Measurements from ENCODE around the gene LIN37. TPM values are rescaled to one million over a fixed set of nuclear protein-coding genes. Genes with fewer than 3 reads are reported as not detected.
"Not testable (repeated sequence)": the region's sequence is repeated elsewhere in the genome, so short reads cannot be mapped to it uniquely, and the experiment has no call there.

LIN37 gene
- total RNA-seq, 4 donors from 2014 or later: 6.8 to 31.6 (median 16.9) TPM

- H3K4me1 ChIP-seq: no peaks in the 10 kb centered on the region
- no peak overlapping the region for H3K27ac ChIP-seq
- H3K36me3 ChIP-seq: no peaks in the 10 kb centered on the region
- H3K4me3 ChIP-seq: no peak overlapping the region
- no peak for TF ChIP-seq POLR2A (IDR thresholded peaks at IDR 0.05)
- intact Hi-C loops (cut with DNase I; ENCODE audit: low total_unique reads): no loop called here
- DNase-seq: no peak
- H3K27me3 ChIP-seq: peaks cover 0 to 6% of the 10 kb centered on the region in 2 donors
- H3K9me3 ChIP-seq: no peaks in the 10 kb centered on the region
These were observed 43.5 kb downstream of the LIN37 start for GRCh38 chr19:35791814-35792279.

- no peak for DNase-seq
- H3K4me1 ChIP-seq: no peaks in the 10 kb centered on the region
- no peak overlapping the region for H3K27ac ChIP-seq
- TF ChIP-seq CTCF (IDR thresholded peaks at IDR 0.05): no peak
- TF ChIP-seq POLR2A (IDR thresholded peaks at IDR 0.05): no peak
- no peaks in the 10 kb centered on the region for H3K9me3 ChIP-seq
- H3K4me3 ChIP-seq: no peak overlapping the region
- H3K27me3 ChIP-seq: peaks cover 0 to 8% of the 10 kb centered on the region in 2 donors
- intact Hi-C loops (cut with DNase I; ENCODE audit: low total_unique reads): no loop called here
- no peaks in the 10 kb centered on the region for H3K36me3 ChIP-seq
These were observed 43.9 kb downstream of the LIN37 start for GRCh38 chr19:35792312-35792711.

GRCh38 chr19:35792888-35793287 is 44.5 kb downstream of the LIN37 start:
- Histone ChIP-seq H3K36me3 (no peaks in the 10 kb centered on the region), H3K27me3 (peaks cover 0 to 8% of the 10 kb centered on the region in 2 donors), H3K4me1 (no peaks in the 10 kb centered on the region), H3K27ac (no peak overlapping the region), H3K4me3 (no peak overlapping the region), H3K9me3 (no peaks in the 10 kb centered on the region)
- intact Hi-C loops (cut with DNase I; ENCODE audit: low total_unique reads): no loop called here
- no peak for TF ChIP-seq POLR2A (IDR thresholded peaks at IDR 0.05)
- TF ChIP-seq CTCF (IDR thresholded peaks at IDR 0.05): no peak
- no peak for DNase-seq

GRCh38 chr19:35793381-35794165 is 45.2 kb downstream of the LIN37 start:
- no peak overlapping the region for H3K4me3 ChIP-seq
- no peaks in the 10 kb centered on the region for H3K36me3 ChIP-seq
- TF ChIP-seq CTCF (IDR thresholded peaks at IDR 0.05): no peak
- TF ChIP-seq POLR2A (IDR thresholded peaks at IDR 0.05): no peak
- no peaks in the 10 kb centered on the region for H3K4me1 ChIP-seq
- H3K27me3 ChIP-seq: peaks cover 0 to 8% of the 10 kb centered on the region in 2 donors
- intact Hi-C loops (cut with DNase I; ENCODE audit: low total_unique reads): no loop called here
- no peak for DNase-seq
- H3K27ac ChIP-seq: no peak overlapping the region
- H3K9me3 ChIP-seq: no peaks in the 10 kb centered on the region

GRCh38 chr19:35795564-35795963 is 47.2 kb downstream of the LIN37 start:
- H3K36me3 ChIP-seq; H3K9me3 ChIP-seq; H3K27me3 ChIP-seq; H3K4me1 ChIP-seq; intact Hi-C loops (cut with DNase I; ENCODE audit: low total_unique reads); DNase-seq; H3K27ac ChIP-seq; H3K4me3 ChIP-seq: not testable (repeated sequence)

GRCh38 chr19:35796645-35797542 is 48.5 kb downstream of the LIN37 start:
- TF ChIP-seq CTCF (IDR thresholded peaks at IDR 0.05) (no peak), POLR2A (IDR thresholded peaks at IDR 0.05) (no peak)
- DNase-seq: no peak
- Histone ChIP-seq H3K4me3 (no peak overlapping the region), H3K9me3 (no peaks in the 10 kb centered on the region), H3K36me3 (no peaks in the 10 kb centered on the region), H3K27me3 (peaks cover 0 to 8% of the 10 kb centered on the region in 2 donors), H3K27ac (no peak overlapping the region), H3K4me1 (no peaks in the 10 kb centered on the region)
- intact Hi-C loops (cut with DNase I; ENCODE audit: low total_unique reads): no loop called here
